ENCODE measurements around the gene NR2F6. TPM values are rescaled to one million over a fixed set of nuclear protein-coding genes. Genes with fewer than 3 reads are reported as not detected.
A peak's percentile ranks its signal among the peaks of the same experiment; 100 is the strongest.

The NR2F6 gene
- polyA plus RNA-seq (12.3 to 20.2 TPM (median 12.9 TPM) in 3 replicates), polyA minus RNA-seq (7.7 to 18.4 TPM (median 11.8 TPM) in 3 replicates)
- polyA plus RNA-seq (2011; ENCODE audit: low read depth), result 2.9 TPM
- 10.1 and 23.5 TPM in 2 replicates for polyA plus RNA-seq (2011; cell fraction: cytosol; rRNA removed)
- polyA plus RNA-seq (2011; cell fraction: nucleus; rRNA removed), result 13.6 and 21.8 TPM in 2 replicates
- polyA plus RNA-seq (2012; ENCODE audit: low replicate concordance), result 17.8 and 23.9 TPM in 2 replicates
- 51.4 TPM for polyA minus RNA-seq (2011; cell fraction: cytosol; rRNA and poly(A)+ RNA removed)
- 14.8 and 20.2 TPM in 2 replicates for polyA minus RNA-seq (2011; cell fraction: nucleus; rRNA and poly(A)+ RNA removed)

GRCh38 chr19:17245535-17245984 lies at the start of gene NR2F6:
Gene NR2F6 (minus strand): TSS chr19:17245919. CDS start chr19:17245220, 699 bp downstream.
- peak within 1 kb of the TSS; percentile 76 for H3K4me2 ChIP-seq (ENCODE audit: control insufficient read depth, extremely low read depth, insufficient read depth, low read depth, low read length)
- no peaks in the 10 kb centered on the region for H3K27me3 ChIP-seq (ENCODE audit: control insufficient read depth, extremely low read depth, insufficient read depth, low read length)
- H3K36me3 ChIP-seq (ENCODE audit: control insufficient read depth in 2 of 2, extremely low read depth in 1 of 2, insufficient read depth in 2 of 2, low read length in 2 of 2), result no peaks in the 10 kb centered on the region
- FAIRE-seq, result no peak
- peaks cover 39% of the 10 kb centered on the region for H3K79me2 ChIP-seq (ENCODE audit: control insufficient read depth, insufficient read depth, low read length)
- H3K4me1 ChIP-seq (ENCODE audit: control insufficient read depth, extremely low read depth, insufficient read depth, low read length), result peaks cover 26% of the 10 kb centered on the region
- no peaks in the 10 kb centered on the region for H3K9me3 ChIP-seq (ENCODE audit: control insufficient read depth, low read depth, low read length)
- H3K4me3 ChIP-seq (ENCODE audit: control insufficient read depth in 2 of 3, extremely low read depth in 1 of 3, insufficient read depth in 2 of 3, low read depth in 1 of 3, low read length in 3 of 3), result peak within 1 kb of the TSS; percentile 82 to 92 (median 86)
- no peak within 1 kb of the TSS for H3K27ac ChIP-seq (ENCODE audit: control insufficient read depth, insufficient read depth, low read length)
- DNase-seq (ENCODE audit: low read depth, low spot score), result no peak
- peak within 1 kb of the TSS; percentile 73 for H3K9ac ChIP-seq (ENCODE audit: control insufficient read depth, extremely low read depth, insufficient read depth, low read length)
- H3K9me1 ChIP-seq (ENCODE audit: control insufficient read depth, extremely low read depth, insufficient read depth, low read length), result no peaks in the 10 kb centered on the region
- TF ChIP-seq EZH2 (IDR thresholded peaks at IDR 0.05; ENCODE audit: low read length) (no peak), CTCF (optimal IDR thresholded peaks at IDR 0.05 in 1 of 3, IDR thresholded peaks at IDR 0.05 in 1 of 3, conservative IDR thresholded peaks at IDR 0.05 in 1 of 3; ENCODE audit: extremely low read depth in 1 of 3, insufficient read depth in 2 of 3, low read length in 3 of 3) (no peak)
- no peaks in the 10 kb centered on the region for H4K20me1 ChIP-seq (ENCODE audit: control insufficient read depth, extremely low read depth, insufficient read depth, low read length)
- dilution Hi-C loops (cut with MboI; ENCODE audit: extremely low pct_ligation_motif_present, low sequenced_read_pairs), result no loop called here
- H2AFZ ChIP-seq (ENCODE audit: control insufficient read depth, low read length), result peak within 1 kb of the TSS; percentile 37

GRCh38 chr19:17294051-17294891 lies 48.6 kb upstream of the NR2F6 start:
- Histone ChIP-seq H3K9me1 (ENCODE audit: control insufficient read depth, extremely low read depth, insufficient read depth, low read length) (no peaks in the 10 kb centered on the region), H3K27ac (ENCODE audit: control insufficient read depth, insufficient read depth, low read length) (no peak overlapping the region), H3K79me2 (ENCODE audit: control insufficient read depth, insufficient read depth, low read length) (peaks cover 6% of the 10 kb centered on the region), H3K4me3 (ENCODE audit: control insufficient read depth in 2 of 3, extremely low read depth in 1 of 3, insufficient read depth in 2 of 3, low read depth in 1 of 3, low read length in 3 of 3) (no peak overlapping the region), H3K36me3 (ENCODE audit: control insufficient read depth in 2 of 2, extremely low read depth in 1 of 2, insufficient read depth in 2 of 2, low read length in 2 of 2) (peaks cover 0 to 13% of the 10 kb centered on the region in 2 experiments), H3K9me3 (ENCODE audit: control insufficient read depth, low read depth, low read length) (no peaks in the 10 kb centered on the region), H2AFZ (ENCODE audit: control insufficient read depth, low read length) (no peak overlapping the region), H3K27me3 (ENCODE audit: control insufficient read depth, extremely low read depth, insufficient read depth, low read length) (no peaks in the 10 kb centered on the region), H3K4me1 (ENCODE audit: control insufficient read depth, extremely low read depth, insufficient read depth, low read length) (peaks cover 11% of the 10 kb centered on the region), H3K4me2 (ENCODE audit: control insufficient read depth, extremely low read depth, insufficient read depth, low read depth, low read length) (no peak overlapping the region), H4K20me1 (ENCODE audit: control insufficient read depth, extremely low read depth, insufficient read depth, low read length) (peaks cover 3% of the 10 kb centered on the region), H3K9ac (ENCODE audit: control insufficient read depth, extremely low read depth, insufficient read depth, low read length) (no peak overlapping the region)
- FAIRE-seq (no peak), DNase-seq (ENCODE audit: low read depth, low spot score) (no peak)
- dilution Hi-C loops (cut with MboI; ENCODE audit: extremely low pct_ligation_motif_present, low sequenced_read_pairs), result no loop called here
- TF ChIP-seq CTCF (optimal IDR thresholded peaks at IDR 0.05 in 1 of 3, IDR thresholded peaks at IDR 0.05 in 1 of 3, conservative IDR thresholded peaks at IDR 0.05 in 1 of 3; ENCODE audit: extremely low read depth in 1 of 3, insufficient read depth in 2 of 3, low read length in 3 of 3) (no peak), EZH2 (IDR thresholded peaks at IDR 0.05; ENCODE audit: low read length) (no peak)

Data from keratinocyte (primary cell).